Ovary (tissue), 3 donors: ENCODE data around the gene C2orf68.

Experiments
- EP300 ChIP-seq: sonication (generic); formaldehyde crosslinking; IDR thresholded peaks from one replicate; pipeline ENCODE4 v1.6.1; 2017; ENCODE audit warnings: antibody characterized with exemption
- POLR2A ChIP-seq: fragments of 450-650 bp; IDR thresholded peaks from one replicate; pipeline ENCODE4 v1.6.1; 2017; ENCODE audit warnings: antibody characterized with exemption, mild to moderate bottlenecking, moderate library complexity
- TF ChIP-seq, protein P1 (sequence below), 3 donors: fragments of 450-650 bp in 2 of 3; fragments of 200-600 bp in 1 of 3; IDR thresholded peaks; one replicate each; pipeline versions ENCODE4 v1.5.1 to v1.8.0; 2016 to 2022; ENCODE audit warnings: antibody characterized with exemption in 3 of 3, mild to moderate bottlenecking in 1 of 3
- donor health status: DM: no; HTN: no; CAD: no.

DNA sequence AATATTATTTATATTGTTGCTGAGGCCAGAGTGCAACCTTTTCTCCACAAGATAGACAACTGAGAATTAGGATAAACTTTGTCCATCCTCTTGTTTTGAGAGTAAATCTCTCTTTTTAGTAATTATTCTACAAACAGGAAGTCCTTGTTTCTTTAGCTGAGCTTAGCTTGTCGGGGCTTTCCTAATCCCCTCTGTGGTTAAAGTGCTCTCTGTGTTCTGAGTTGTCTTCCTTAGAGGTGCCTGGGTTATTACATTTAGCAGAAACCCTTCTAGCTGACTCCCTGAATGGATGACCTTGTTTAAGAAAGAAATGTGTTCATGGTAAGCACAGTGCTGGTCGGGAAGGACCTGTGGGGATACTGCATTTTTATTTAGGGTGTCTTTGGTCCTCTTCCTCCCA lies 16.8 kb upstream of the C2orf68 start:
- TF ChIP-seq, protein P1, sequence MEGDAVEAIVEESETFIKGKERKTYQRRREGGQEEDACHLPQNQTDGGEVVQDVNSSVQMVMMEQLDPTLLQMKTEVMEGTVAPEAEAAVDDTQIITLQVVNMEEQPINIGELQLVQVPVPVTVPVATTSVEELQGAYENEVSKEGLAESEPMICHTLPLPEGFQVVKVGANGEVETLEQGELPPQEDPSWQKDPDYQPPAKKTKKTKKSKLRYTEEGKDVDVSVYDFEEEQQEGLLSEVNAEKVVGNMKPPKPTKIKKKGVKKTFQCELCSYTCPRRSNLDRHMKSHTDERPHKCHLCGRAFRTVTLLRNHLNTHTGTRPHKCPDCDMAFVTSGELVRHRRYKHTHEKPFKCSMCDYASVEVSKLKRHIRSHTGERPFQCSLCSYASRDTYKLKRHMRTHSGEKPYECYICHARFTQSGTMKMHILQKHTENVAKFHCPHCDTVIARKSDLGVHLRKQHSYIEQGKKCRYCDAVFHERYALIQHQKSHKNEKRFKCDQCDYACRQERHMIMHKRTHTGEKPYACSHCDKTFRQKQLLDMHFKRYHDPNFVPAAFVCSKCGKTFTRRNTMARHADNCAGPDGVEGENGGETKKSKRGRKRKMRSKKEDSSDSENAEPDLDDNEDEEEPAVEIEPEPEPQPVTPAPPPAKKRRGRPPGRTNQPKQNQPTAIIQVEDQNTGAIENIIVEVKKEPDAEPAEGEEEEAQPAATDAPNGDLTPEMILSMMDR (IDR thresholded peaks at IDR 0.05), result no peak
- TF ChIP-seq POLR2A, result no peak
- TF ChIP-seq EP300, result no peak
